HG02938 (cell line): ENCODE results near the gene FAM171A2.
"Not testable (repeated sequence)": the region's sequence is repeated elsewhere in the genome, so short reads cannot be mapped to it uniquely, and the experiment has no call there.

Experiments
- ATAC-seq: cut with Tn5 transposase; IDR thresholded peaks from one replicate; pipeline ENCODE4 v1.9.1; 2021; ENCODE audit warnings: mild to moderate bottlenecking, moderate library complexity; ENCODE audit not compliant: unreplicated experiment

FAM171A2 gene

DNA sequence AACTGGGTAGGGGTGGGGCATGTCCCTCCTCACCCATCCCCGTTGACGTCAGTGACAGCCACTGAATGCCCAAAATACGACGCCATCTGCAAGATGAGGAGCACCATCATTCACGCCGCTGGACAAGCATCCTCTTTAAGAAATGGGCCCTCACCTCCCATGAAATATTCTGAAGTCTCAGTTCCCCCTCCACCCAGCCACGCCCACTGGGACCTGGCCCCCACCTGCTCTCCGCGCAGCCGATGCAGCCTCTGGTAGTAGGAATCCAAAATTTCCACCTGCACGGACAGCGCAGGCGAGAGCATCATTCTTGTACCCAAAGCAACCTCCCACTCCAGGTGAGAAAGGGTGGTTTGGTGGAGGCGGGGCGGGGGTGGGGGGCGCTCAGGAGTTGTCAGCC is 20.2 kb upstream of the FAM171A2 start:
- ATAC-seq: no peak

DNA sequence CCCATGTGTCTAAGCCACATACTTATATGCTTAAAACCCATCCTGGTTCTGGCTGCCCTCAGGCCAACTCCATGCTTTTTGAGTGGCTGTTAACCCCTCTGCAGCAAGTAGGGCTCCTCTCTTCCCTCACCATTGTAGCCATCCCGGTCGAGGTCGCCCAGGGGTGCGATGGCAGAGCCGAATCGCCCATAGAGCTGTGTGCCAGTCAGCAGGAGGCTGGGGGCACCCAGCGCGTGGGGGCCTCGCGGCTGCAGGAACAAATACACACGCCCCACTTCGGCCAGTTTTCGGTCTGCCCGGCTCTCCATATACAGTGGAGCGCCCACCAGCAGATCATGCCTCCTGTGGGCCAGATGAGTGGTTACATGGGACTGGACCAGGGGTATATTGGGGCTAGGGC is 19.7 kb upstream of the FAM171A2 start:
- no peak for ATAC-seq

- ATAC-seq: no peak
These were observed 19.3 kb upstream of the FAM171A2 start for GRCh38 chr17:44382917-44383316.

GRCh38 chr17:44381810-44382305 is 18.2 kb upstream of the FAM171A2 start:
- no peak for ATAC-seq

DNA sequence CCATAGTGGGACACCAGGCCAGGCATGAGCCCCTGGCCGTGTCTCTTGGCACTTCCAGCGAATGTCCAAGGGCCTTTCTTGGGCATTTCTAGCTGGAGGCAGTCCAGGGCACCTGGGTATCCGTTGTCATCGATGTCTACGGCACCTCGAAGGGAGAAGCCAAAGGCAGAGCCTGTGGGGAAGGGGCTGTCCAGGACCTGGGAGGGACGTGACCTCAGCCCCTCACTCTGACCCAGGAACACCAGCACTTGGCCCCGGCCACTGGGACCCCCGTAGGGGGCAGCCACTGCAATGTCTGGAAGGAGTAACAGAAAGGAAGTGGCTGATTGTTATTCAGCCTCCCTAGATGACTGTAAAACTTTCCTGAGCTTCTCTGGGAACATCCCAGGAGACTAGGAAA is 17.1 kb upstream of the FAM171A2 start:
- no peak for ATAC-seq

DNA sequence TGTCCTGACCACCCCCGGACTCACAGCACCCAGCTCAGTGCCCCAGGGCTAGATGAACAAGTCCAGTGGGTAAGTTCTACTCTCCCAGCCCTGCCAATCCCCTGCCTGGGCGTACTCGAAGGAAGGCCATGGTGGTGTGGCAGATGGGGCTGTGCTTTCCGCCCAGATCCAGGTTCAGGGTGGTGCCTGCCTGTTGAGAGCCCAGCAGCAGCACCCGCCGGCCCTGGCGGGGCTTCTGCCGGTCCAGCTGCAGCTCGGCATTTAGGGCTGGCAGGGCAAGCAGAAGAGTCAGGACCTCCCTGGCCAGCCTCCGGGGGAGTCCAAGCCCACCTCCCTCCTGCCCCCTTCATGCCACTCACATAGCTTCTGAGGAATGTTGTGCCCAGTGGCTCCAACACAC is 16.2 kb upstream of the FAM171A2 start:
- no peak for ATAC-seq

DNA sequence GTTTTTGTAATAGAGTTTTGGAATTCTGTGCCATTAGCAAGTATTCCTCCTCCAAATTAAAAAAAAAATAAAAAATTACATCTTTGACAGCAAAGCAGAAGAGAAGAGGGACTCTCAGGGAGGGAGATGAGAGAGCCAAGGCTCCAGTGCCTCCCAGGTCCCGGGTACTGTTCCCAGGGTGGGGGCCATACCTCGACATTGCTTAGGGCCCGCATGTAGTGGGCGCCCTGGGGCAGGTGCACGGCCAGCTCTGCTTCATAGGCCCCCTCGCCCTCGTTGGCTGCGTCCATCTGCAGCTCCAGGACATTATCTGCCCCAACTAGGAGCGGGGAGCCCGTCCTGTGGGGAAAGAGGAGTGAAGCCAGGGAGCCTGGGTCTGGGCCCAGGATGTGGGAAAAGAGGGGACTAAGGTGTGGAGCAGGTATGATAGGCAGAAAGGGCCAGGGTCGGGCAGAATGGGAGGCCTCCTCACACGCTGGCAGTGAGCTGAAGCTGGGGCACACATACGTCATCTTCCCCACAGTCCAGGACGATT is 14.6 kb upstream of the FAM171A2 start:
- no peak for ATAC-seq

DNA sequence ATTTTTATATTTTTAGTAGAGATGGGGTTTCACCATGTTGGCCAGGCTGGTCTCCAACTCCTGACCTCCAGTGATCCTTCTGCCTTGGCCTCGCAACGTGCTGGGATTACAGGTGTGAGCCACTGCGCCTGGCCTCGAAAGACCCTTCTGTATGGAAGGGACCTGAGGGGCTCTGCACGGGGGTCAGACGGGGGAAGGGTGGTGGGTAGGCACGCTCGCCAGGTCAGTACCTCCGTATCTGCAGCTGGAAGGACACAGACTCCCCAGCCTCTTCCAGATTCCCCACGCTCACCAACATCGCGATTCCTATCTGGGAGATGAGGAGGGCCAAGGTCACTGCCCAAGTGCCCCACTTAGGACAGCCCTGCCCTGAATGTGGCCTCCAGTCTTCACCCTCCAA is 13.1 kb upstream of the FAM171A2 start:
- ATAC-seq: no peak

DNA sequence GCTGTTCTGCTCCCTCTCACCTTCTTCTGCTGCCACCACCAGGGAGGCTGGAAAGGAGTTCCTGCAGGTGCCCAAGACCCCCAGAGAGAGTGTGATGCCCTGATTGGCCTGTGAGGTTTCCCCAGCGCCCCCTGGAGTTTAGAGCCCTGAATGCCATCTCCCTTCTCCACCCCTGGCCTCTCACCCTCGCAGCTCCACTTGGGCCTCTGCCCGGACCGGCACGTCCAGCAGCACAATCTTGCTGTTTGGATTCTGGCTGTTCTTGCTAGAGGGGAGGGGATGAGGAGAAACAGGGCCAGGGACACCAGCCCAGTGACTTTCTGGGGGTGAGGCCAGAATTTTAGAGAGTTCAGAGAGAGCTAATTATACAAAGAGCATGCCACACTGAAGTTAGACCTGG is 12.5 kb upstream of the FAM171A2 start:
- no peak for ATAC-seq

DNA sequence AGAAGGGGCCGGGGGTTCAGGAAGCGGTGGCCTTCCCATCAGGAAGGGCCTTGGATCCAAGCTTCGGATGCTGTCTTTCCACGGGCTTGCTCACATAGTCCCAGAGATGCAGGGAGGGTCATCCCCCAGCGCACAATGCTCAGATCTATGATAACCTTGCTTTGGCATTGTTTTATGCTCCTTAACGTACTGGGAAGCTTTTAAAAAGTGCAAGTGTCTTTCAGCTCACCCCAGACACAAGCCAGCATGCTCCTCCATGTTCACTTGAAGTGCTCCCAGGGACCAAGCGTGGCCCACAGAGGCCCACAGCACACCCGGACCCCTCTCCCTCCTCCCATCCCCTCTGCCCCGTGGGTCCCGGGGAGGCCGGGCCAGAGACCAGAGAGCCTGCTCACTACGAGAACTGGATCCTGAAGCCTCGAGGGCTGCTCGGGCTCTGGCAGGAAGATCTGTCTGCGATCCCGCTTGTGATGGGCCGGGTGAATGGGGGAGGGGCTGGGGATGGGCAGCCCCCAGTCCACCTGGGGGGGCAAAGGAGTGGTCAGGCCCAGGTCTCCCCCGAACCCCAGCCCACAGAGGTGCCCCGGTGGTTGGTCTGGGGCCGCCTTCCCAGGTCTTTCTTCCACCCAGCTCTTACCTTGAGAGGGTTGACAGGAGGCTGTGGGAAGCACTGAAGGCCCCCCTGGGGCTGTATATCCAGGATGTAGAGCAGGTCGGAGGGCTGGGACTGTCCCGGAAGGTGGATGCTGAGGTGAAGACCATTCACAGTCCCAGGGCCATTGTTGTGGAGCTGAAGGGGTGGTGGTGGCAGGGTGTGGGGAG is 11.8 kb upstream of the FAM171A2 start:
- ATAC-seq: no peak

- no peak for ATAC-seq
These were observed 10.9 kb upstream of the FAM171A2 start for GRCh38 chr17:44374306-44375195.

GRCh38 chr17:44372036-44372435 is 8.4 kb upstream of the FAM171A2 start:
- ATAC-seq: no peak

GRCh38 chr17:44369414-44370023 is 5.9 kb upstream of the FAM171A2 start:
- ATAC-seq: not testable (repeated sequence)

GRCh38 chr17:44368391-44369243 is 5.0 kb upstream of the FAM171A2 start:
- ATAC-seq: not testable (repeated sequence)

- ATAC-seq: no peak
These were observed 3.8 kb upstream of the FAM171A2 start for GRCh38 chr17:44367231-44367979.

- ATAC-seq: not testable (repeated sequence)
These were observed 1.4 kb upstream of the FAM171A2 start for GRCh38 chr17:44365051-44365450.

- no peak for ATAC-seq
These were observed 572 bp downstream of the FAM171A2 start for GRCh38 chr17:44362949-44363612.

DNA sequence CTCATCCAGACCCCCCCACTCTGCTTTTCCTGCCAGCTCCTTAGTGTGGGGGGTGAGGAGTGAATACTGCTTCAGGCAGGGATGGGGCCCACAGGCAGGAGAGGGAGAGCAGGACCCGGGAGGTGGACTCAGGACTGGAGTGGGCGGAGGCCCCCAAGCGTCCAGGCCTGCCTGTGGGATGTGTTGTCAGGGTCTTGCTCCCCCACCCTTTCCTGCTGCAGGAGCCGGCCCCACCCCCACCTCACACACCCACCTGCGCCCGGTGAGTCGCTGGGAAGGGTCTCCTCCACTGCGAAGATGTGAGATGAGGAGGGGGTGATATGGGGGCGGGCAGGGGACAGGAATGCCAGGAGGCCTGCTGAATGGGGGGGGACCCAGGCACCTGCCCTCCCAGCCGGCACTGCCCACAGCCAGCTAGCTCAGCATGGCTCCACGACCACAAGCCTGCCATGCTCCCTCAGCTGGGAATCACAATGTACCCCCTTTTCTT is 1.1 kb downstream of the FAM171A2 start:
- ATAC-seq: no peak
